Body of pancreas (tissue), 4 donors: ENCODE measurements around the gene DMAC2L.

Experiments
- CTCF ChIP-seq, 7 experiments: fragments of 450-650 bp in 4 of 7; fragments of 200-600 bp in 3 of 7; sonication (generic) in 3 of 7; IDR thresholded peaks; one replicate each; pipeline ENCODE4 v1.5.1; 2016 to 2019; ENCODE audit warnings: antibody characterized with exemption in 7 of 7
- POLR2A ChIP-seq, 3 donors: fragments of 450-650 bp; IDR thresholded peaks; one replicate each; pipeline ENCODE4 v1.6.1; 2016; ENCODE audit warnings: antibody characterized with exemption in 3 of 3, mild to moderate bottlenecking in 2 of 3

- TF ChIP-seq CTCF (IDR thresholded peaks at IDR 0.05) (no peak), POLR2A (IDR thresholded peaks at IDR 0.05) (no peak)
Observed at GRCh38 chr14:50344116-50344775, 32.1 kb downstream of the DMAC2L start.
